ENCODE measurements around the gene SMYD4.

SMYD4 gene

DNA sequence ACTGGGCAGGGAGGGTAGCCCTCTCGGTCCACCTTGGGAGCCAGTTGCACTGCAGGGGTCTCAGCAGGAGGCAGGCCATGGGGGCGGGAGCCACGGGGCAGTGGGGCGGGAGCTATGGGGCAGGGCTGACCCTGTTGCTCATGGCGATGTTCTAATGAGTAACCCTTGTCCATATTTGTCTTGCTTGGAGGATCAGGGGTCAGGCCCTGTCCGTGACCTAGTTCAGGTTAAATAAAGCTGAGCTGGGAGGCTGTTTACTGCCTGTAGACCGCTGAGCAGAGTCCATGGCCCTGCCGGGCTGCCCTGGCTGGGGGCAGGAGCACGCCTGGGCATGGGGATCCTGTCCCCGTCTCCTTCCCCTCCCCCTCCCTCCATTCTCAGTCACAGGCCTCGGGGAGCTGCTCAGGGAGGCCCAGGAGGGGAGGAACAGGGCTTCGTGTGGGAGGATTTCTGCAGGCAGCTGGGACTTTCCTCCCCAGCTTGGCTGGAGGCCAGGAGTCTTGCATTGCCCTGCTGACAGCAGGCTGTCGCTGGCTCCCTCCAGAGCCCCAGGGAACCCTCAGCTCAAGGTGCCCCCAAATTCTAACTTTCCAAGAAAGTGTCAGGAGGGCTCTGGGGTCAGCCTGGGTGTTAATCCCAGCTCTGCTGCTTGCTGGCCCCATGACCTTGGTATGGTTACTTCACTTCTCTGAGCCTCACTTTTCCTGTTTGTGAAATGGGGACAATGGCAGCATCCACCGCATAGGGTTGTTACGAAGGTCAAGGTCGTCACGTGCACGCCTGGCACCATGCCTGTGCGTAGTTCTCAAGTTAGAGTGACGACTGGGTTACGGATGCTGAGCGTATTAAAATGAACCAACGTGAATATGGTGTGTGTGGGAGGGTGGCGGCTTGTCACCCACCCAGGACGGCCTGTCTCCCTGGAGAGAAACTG, 93.1 kb downstream of the SMYD4 start:
- H3K4me3 ChIP-seq: no peak overlapping the region
- TF ChIP-seq, protein P1, sequence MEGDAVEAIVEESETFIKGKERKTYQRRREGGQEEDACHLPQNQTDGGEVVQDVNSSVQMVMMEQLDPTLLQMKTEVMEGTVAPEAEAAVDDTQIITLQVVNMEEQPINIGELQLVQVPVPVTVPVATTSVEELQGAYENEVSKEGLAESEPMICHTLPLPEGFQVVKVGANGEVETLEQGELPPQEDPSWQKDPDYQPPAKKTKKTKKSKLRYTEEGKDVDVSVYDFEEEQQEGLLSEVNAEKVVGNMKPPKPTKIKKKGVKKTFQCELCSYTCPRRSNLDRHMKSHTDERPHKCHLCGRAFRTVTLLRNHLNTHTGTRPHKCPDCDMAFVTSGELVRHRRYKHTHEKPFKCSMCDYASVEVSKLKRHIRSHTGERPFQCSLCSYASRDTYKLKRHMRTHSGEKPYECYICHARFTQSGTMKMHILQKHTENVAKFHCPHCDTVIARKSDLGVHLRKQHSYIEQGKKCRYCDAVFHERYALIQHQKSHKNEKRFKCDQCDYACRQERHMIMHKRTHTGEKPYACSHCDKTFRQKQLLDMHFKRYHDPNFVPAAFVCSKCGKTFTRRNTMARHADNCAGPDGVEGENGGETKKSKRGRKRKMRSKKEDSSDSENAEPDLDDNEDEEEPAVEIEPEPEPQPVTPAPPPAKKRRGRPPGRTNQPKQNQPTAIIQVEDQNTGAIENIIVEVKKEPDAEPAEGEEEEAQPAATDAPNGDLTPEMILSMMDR (IDR thresholded peaks at IDR 0.05): no peak
- H3K27ac ChIP-seq: peak overlapping the region; percentile 1 to 18
- DNase-seq (ENCODE audit: low spot score): no peak

DNA sequence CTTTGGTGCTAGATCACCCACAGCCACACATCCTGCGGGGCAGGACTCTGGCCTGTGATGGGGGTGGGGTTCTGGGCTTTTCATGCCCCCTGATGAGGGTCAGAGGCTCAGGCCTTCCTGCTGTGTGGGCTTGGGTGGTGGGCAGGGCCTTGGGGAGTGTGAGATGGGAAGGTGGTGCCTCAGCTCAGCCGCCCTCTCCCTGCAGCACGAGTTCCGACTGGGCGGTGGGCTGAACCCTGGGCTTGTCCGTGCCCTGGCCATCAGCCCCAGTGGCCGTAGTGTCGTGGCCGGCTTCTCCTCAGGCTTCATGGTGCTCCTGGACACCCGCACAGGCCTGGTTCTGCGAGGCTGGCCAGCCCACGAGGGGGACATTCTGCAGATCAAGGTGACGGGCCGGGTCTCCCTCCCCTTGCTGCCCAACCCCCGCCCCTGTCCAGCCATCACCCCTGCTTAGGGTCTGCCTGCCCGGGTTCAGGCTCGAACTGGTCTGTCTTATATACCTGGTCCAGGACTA, 93.8 kb downstream of the SMYD4 start:
- no peak for DNase-seq (ENCODE audit: low spot score)
- Histone ChIP-seq H3K27ac (no peak overlapping the region), H3K4me3 (no peak overlapping the region)
- TF ChIP-seq, protein P1 (IDR thresholded peaks at IDR 0.05): no peak

DNA sequence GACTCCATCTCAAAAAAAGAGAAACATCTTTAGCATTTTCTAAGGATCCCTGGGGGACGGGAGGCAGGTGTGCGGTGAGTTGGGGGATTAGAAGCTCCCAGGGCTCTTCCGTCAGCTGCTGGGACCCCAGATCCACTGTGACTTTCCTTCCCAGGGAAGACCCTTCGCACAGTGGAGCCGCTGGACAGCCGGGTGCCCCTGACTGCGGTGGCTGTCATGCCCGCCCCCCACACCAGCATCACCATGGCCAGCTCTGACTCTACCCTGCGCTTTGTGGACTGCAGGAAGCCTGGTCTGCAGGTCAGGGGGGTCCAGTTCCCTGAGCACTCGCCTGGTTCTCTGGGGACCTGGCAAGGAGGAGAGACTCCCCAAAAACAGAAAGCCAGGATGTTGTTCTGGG, 94.3 kb downstream of the SMYD4 start:
- Histone ChIP-seq H3K27ac (no peak overlapping the region), H3K4me3 (no peak overlapping the region)
- TF ChIP-seq, protein P1 (IDR thresholded peaks at IDR 0.05): no peak
- no peak for DNase-seq (ENCODE audit: low spot score)

DNA sequence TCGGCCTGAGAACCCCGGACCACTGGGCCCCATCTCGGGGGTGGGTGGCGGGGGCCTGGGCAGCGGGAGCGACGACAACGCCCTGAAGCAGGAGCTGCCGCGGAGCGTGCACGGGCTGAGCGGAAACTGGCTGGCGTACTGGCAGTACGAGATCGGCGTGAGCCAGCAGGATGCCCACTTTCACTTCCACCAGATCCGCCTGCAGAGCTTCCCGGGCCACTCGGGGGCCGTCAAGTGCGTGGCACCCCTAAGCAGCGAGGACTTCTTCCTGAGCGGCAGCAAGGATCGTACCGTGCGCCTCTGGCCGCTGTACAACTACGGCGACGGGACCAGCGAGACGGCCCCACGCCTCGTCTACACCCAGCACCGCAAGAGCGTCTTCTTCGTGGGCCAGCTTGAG, 95.9 kb downstream of the SMYD4 start:
- TF ChIP-seq, protein P1 (IDR thresholded peaks at IDR 0.05): no peak
- H3K27ac ChIP-seq: no peak overlapping the region
- DNase-seq (ENCODE audit: low spot score): no peak
- no peak overlapping the region for H3K4me3 ChIP-seq

DNA sequence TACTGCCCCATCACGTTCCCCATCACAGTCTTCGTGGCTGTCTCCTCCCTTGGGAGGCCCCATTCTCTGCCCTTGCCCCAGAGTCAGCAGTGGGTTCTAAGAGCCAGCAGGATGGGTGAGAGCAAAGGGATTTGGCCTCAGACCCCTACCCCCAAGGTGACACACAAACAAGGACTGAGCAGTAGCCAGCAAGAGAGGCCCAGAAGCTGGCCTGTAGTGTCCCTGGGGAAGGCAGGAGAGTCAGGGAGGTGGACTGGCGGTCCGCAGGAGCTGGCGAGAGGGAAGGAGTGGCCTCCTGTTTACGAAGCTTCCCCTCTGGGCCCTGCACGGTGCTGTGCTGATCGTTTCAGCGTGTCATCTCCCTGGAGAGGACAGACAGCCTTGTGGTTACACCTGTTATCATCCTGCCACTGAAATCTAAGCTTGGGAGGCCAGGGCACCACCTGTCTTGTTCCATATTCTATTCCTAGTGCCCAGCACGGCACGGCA, 96.8 kb downstream of the SMYD4 start:
- no peak overlapping the region for H3K27ac ChIP-seq
- TF ChIP-seq, protein P1 (IDR thresholded peaks at IDR 0.05): no peak
- DNase-seq (ENCODE audit: low spot score): no peak
- no peak overlapping the region for H3K4me3 ChIP-seq

DNA sequence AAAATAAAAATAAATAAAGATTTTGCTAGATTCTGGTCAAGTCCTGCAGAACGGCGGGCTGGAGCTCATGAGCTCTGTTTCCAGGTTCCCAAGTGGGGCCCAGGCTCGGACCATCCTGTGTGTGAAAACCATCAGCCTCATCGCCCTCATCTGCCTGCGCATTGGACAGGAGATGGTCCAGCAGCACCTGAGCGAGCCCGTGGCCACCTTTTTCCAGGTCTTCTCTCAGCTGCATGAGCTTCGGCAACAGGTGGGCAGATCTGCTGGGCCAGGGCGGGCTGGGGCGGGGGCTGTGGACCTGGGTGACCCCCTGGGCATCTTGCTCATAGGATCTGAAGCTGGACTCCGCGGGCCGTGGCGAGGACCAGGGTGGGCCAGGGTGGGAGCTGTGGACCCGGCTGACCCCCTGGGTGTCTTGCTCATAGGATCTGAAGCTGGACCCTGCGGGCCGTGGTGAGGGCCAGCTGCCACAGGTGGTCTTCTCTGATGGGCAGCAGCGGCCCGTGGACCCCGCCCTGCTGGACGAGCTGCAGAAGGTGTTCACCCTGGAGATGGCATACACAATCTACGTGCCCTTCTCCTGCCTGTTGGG, 97.4 kb downstream of the SMYD4 start:
- no peak for DNase-seq (ENCODE audit: low spot score)
- Histone ChIP-seq H3K4me3 (no peak overlapping the region), H3K27ac (no peak overlapping the region)
- TF ChIP-seq, protein P1 (IDR thresholded peaks at IDR 0.05): no peak

All from coronary artery (tissue), 2 donors.